Measurements from ENCODE around the gene EDIL3.
"Not testable (repeated sequence)": the region's sequence is repeated elsewhere in the genome, so short reads cannot be mapped to it uniquely, and the experiment has no call there.

The EDIL3 gene

DNA sequence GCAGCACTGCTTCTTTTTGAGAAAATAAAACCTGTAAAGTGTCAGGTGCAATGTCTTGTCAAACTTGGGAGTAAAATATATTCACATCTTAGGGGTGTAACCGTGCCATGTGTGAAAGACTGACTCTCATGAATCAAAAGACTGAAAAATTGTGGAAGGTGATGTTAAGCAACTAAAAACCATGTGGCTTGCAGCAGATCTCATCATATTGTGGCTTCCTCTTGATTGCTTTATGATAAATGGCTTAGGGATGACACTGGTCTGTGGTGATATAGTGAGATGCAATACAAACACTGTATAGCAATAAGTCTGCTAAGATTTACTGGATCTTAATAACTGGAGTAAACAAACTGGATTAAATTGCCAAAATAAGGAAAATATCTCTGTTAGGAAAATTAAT lies 321.6 kb downstream of the EDIL3 start:
- no peak for DNase-seq (ENCODE audit: low spot score)

DNA sequence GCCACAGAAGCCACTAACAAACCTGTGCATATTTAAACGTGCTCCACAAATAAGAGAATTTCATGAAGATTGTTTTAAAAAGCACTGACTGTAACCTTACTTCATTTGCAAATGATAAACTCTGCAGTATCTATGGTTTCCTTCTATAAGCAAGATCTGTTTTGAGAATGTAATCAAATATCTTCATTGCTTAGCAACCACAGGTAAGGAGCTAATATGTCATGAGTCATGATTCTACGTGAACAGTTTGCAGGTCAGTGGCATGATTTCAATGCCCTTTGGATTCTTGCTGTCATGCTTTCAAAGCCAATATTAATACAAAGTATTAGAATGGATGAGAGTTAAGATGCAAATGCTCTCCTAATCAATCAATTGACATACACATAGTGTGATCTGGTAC lies 325.0 kb downstream of the EDIL3 start:
- no peak for DNase-seq (ENCODE audit: low spot score)

DNA sequence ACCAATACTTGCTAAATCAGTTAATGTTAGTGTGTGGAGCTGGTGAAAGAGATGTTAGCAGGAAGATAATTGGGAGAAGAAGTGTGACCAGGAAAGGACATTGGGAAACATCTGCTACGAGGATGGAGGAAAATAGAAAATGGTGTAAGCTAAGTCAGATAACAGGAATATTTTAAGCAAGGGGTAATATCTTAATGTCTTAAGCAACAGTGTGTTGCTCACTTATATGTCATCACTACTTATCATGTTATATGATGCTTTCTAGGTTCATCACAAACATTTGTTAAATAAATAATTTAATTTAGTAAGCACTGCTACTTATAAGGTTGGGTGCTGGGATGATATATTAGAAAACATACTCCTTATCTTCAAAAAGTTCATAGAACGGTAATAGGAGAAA lies 326.1 kb downstream of the EDIL3 start:
- no peak for DNase-seq (ENCODE audit: low spot score)

DNA sequence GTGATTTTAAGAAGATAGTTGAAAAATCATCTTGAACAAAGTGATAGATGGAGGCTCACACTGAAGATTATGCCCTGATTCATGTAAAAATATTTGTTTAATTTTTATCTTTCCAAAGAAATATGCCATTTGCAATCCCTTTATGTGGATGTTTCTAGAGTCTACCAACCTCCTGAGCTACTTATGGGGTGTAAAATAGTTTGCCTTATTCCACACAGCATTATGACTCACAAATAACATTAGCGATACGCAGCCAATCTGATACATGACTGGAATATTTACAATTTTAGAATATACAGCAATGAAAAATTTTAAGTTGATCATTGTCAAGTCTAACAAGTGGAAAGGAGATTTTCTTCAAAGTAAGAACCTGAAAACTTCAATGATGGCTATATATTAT lies 327.5 kb downstream of the EDIL3 start:
- no peak for DNase-seq (ENCODE audit: low spot score)

DNA sequence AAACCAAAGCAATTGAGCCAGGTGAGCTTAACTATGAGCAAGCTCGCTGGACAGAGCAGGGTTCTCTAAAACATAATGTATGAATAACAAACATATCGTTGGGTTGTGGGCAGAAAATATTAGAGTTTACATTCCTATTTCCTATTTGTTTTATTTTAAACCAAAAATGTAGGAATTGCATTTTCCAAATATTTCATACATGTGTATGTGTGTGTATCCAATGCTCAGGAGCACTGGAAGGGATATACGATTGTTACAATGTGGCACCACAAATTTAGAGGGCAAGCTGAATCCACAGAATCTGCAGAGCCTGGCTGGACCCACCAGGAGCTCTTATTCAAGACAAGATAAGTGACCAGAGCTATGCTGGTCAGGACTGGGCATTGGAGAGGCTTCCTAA lies 338.7 kb downstream of the EDIL3 start:
- DNase-seq (ENCODE audit: low spot score), result no peak

DNA sequence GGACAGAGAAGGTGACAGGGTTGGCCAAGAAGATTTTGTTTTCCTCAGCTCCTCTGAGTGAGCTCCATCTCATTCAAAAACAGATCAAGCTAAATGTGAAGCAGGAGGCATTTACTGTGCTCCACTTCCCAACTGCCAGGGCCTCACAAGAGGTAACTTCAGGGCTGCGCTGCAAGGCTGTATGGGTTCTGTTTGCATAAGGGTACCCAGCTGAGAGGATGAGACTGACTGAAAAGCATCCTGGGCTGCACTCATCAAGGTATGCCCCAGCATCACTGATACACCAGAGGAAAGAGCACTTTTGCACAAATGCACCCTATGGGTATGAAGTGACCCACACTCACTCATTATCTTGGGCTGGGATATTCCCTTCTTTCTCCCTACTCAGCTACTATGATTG lies 347.8 kb downstream of the EDIL3 start:
- DNase-seq (ENCODE audit: low spot score), result no peak

DNA sequence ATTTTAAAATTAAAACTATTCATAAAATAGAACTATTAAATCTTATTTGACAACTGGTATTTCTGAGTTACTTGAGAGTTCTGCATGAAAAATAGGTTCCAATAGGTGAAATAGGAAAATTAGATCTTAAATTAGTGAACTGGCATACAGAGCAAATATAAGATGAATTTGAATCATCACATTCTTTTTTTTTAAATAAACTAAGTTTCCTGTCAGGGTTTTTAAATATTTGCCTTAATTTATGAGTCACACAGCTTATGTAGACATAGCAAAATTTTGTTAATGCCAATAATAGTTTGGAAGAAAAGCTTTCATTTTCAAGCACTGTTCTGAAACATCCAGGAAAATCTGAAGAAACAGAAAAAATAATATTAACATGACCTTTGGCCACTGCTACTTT lies 352.4 kb downstream of the EDIL3 start:
- DNase-seq (ENCODE audit: low spot score), result peak; percentile 30

DNA sequence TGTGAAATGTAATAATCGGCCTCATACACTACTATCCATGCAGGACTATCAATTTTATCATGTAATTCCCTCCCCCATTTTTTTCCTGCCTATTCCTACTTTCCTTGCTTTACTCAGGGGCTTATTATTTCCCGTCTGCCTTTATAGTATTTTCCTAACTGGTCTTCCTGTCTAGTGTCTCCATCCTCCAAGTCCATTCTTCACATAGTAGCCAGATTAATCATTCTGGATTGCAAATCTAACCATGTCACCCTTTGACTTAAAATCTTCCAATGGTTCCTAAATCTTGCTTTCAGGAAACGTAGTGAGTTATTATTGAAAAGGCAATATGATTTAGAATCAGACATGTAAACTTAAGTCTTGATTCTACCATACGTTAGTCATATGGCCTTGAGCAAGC lies 356.6 kb downstream of the EDIL3 start:
- DNase-seq (ENCODE audit: low spot score), result peak; percentile 63

DNA sequence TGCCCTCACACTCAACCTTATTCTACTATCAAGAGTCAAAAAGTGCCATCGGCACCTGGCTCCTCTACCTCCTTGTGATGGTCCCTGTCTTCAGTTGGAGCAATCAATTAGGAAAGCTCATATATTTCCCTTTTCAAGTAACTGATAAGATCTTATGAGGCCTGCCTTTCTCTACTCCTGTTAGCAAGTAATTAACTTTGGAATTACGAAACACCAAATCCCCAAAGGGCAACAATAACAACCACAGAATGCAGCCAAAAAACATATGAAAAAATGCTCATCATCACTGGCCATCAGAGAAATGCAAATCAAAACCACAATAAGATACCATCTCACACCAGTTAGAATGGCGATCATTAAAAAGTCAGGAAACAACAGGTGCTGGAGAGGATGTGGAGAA lies 366.2 kb downstream of the EDIL3 start:
- not testable (repeated sequence) for DNase-seq (ENCODE audit: low spot score)

DNA sequence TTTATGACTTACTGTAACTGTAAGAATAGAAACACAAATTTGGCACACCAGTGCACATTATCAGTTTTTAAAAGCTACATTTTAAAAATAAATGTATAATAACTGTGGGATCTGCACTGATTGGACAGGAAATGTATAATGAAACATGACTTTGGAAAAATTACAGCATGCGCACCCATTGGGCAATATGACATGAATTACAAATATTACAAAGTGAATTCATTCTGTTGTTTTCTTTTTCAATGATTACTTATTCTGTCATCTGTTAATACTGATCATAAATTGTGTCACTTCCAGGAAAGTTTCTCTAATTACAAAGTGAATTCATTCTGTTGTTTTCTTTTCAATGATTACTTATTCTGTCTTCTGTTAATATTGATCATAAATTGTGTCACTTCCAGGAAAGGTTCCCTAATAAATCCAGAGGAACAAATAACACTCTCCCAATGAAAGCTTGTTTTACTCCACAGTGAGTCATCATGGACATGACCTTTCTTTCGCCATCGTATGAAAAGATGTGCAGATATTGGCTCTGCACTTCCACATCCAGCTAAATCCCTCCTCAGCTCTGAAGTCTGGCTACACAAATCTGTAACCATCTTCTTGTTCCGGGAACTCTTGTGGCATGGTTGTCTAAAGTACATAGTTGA lies 367.0 kb downstream of the EDIL3 start:
- DNase-seq (ENCODE audit: low spot score), result peak; percentile 13

DNA sequence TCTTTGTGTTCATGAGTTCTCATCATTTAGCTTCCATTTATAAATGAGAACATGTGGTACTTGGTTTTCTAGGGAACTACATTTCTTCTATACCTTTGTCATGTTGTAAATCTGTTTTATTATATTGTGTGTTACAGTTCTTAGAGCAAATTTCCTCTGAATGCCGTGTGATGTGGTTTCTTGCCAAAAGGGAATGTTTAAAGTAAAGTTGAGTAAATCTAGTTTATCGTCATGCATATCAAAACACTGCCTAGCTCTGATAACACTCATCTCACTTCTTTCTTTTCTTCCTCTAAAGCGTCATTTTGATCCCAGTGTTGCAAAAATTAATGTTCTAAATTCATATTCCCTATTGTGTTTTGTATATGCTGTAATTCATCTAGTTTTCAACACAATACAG lies 368.6 kb downstream of the EDIL3 start:
- DNase-seq (ENCODE audit: low spot score), result no peak

DNA sequence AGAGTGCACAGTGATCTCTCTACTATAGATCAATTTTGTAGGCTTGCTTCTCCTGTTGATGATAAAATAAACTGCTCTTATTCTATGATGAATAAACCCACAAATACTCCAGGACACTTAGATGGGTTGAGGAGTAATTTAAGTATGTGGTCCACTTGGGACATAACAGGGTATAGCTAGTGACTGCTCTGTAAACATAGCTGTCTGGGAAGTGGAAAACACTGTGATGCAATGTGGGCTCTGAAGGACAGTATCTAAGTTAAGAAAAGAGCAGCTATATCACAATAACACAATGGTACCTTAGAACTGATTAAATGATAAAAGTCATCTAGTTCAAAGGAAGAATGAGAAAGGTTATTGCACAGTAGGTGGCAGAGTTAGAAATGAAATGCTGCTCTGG lies 369.7 kb downstream of the EDIL3 start:
- DNase-seq (ENCODE audit: low spot score), result no peak

DNA sequence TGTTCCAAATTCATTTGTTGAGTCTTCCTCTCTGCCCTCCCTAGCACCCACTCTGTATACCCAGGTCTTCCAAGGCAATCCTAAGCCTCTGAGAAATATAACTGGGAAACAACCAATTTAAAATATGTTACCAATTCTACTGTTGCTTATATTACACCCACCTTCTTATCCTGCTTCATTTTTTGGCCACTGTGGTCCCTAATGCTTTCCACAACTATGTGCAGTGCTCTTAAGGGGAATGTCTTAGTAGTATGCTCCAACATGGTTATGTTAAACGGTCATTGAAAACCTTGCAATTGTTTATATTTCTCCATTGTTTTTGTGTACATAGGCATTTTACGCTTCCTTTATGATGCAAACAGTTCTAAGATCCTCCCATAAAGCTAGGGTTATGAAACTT lies 390.9 kb downstream of the EDIL3 start:
- no peak for DNase-seq (ENCODE audit: low spot score)

DNA sequence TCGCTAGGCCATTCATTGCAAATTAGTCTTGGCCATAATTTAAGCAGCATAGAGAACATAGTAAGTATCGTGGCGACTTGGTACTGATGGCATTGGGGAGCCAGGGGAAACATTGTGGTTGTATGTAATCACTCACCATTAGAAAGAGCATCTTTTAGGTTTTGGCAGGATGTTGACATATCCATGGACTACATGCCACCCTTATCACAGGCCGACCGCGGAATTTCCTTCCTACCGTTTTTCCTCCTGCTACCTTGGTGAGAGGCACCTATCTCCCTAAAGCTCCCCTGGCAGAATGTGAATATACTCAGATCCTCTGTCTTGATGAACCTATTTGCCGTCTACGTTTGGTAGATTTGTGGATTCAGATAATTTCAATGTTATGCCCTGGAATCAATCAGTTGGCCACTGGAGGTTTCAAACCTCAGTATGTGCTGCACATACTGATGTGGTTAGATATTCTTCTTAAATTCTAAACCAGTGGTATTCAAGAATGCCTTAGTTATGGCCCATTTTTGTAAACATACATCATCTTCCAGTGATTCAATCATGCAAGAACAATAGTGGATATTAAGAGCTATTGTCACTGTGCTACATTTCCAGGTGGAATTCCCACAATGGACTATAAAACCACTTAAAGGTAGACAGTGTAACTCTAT lies 393.0 kb downstream of the EDIL3 start:
- peak; percentile 9 for DNase-seq (ENCODE audit: low spot score)

DNA sequence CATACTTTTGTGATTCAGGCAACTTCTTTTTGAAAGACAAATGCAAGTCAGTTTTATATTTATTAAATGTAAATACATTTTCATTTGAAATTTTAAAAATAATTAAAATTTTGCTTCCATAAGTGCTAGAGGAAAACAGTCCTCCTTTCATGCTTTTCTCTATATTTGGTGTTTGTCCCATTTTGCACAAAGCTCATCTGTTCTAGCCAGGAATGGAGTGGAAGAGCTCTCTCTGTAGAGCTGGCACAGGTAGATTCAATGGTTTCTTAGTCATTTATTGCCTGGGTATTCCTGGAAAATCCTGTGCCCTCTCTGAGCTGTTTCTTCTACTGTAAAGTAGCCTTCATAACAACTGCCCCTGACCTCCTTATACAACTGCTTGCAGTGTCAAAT lies 396.4 kb downstream of the EDIL3 start:
- no peak for DNase-seq (ENCODE audit: low spot score)

DNA sequence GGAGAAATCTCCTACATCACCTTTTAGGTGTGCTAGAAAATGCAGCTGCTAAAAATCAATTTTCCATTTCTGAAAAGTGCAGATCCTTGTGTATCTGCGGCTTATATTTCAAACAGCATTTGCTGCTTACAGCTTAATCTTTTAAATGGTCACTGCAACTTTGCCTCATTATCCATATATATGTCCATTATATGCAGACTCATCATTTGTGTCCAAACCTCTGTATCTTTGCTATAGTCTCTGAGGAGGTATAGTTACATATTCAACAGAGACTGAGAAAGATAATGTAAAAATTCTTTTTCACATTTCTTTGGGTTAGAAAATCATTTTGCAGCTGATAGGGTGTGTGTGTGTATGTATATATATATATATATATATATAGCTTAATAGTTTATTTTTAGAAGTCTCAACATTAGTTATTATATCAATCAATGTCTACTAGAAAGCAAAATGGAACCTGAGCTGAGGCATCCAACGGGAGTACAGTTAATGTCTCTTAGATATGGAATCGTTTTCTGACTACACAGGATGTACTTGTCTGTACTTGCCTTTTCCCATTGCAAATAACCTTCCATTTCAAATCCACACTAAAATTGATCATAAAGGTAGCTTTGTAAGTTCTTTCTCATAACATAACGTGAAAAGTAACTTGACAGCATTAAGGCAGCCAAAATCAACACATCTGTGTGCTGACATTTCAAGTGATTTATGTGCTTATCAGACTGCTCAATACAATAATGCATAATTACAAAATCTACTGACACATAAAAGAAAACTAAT lies 397.0 kb downstream of the EDIL3 start:
- DNase-seq (ENCODE audit: low spot score), result no peak

DNA sequence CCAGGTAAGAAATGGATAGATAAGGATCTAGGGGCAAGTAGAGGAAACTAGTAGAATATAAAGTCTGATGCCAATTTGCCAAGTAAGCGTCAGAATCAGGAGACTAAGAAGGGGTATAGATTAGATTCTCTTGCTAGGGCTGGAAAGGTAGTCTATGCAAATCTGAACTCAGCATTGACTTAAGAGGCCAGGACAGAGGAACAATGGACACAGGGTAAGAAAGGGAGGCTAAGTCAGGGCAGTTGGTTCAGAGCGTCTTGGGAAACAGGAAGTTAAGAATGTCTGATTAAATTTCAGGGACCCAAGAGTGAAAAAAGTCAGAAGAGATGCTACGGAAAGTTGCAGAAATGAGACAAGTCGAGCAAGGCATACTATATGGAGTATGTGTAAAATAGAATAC lies 400.8 kb downstream of the EDIL3 start:
- DNase-seq (ENCODE audit: low spot score), result no peak

DNA sequence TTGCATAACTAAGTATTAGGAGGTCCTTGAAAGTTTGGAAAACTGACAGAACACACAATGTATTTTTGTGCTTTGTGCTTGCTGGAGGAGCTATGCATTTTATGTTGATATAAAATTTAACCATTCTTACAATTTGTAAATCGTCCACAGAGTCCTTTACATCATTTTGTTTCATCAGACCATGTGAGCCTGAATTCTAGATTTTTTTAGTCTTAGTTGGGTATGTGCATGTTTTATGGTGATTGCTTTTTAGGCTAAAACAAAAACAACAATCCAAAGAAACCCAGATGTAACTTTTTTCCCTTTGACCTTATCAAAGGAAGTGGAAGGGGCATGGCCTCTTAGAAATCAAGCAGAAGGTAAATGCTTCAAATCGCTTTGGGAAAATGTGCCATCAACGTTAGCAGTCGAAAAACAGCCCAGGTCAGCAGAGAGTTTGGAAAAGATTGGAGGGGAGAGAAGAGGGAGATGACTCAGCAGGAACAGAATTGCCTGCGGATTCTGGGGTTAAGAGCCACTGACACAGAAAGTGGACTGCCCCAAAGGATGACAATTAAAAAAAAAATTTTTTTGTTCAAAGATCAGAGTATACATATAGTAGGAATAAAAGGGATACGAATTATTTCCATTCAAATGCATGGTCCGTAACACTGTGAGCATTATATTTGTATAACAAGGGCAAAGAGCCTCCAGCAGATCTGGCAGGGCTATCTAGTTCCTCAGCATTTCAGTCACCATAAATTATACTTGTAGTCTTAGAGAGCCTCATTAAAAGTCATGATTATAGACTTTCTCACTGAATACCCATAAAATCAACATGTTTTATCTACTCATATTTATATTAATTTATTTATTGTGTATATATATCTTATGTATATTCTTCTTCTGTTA lies 410.5 kb downstream of the EDIL3 start:
- no peak for DNase-seq (ENCODE audit: low spot score)

DNA sequence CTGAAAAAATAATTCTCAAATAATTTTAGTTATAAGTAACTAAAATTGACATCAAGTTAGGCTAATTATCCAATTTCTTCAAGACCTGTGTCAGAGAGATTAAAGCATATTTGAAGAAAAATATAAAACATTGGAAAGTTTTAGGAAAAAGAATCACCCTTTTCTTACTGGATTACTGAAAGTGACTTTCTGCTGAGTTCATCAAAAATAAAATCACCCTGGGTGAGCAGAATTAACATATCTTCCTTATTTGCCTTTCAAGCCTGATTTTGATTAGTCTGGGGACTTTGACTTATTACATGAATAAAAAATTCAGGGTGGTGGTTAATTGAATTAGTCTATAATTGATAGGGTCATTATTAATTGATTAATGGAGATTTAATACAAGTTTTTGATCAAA lies 411.8 kb downstream of the EDIL3 start:
- DNase-seq (ENCODE audit: low spot score), result no peak

DNA sequence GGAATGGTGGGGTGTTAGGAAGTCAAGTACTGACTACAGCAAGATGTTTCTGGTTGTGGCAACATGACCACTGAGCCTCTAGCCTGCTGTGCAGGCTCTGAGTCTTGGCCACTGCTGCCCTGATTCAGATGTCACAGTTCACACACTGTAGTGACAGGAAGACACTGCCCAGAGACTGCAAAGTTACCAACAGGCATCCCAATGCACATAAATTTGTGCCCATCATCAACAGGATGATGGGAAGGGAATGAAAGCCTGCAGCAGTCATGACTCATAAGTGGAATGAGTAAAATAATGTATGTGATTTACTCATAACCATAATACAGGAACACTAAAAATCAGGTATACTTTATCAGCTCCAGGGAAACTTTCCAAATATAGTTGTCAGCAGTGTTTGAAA lies 412.4 kb downstream of the EDIL3 start:
- no peak for DNase-seq (ENCODE audit: low spot score)

DNA sequence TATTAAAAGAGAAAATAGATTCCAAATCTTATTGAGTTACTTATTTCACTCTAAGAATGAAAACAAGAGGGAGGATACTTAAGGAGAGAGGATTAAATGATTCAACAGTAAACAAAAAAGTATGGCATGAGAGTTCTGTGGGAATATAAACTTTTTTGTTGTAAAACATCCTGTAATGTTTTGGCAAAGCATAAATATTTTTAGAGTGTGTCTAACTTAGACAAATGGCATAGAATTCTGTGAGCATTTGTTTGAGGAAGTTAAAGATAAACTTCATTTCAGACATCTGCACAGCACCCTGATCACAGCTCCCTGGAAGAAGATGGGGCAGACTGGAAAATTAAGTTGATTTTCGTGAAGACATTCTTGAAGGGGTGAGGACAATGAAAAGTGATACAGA lies 417.3 kb downstream of the EDIL3 start:
- DNase-seq (ENCODE audit: low spot score), result no peak

DNA sequence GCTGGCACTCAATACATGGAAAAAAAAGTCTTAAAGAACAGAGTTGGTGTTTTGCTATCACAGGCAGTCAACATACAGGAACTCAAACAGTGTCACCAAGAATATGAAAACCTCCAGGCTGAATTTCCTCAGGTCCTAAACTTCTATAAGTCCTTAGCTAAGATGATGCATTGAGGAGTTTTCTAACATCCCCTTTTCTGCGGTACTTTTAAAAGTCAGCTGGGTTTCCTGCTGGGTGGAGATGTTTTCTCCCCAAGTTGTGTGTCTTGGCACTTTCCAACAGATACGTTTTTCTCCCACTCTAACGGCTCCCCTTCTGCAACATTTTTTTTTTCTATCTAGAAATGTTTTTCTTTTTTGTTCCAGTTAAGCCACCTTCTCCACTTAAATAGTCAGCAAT lies 419.2 kb downstream of the EDIL3 start:
- no peak for DNase-seq (ENCODE audit: low spot score)

DNA sequence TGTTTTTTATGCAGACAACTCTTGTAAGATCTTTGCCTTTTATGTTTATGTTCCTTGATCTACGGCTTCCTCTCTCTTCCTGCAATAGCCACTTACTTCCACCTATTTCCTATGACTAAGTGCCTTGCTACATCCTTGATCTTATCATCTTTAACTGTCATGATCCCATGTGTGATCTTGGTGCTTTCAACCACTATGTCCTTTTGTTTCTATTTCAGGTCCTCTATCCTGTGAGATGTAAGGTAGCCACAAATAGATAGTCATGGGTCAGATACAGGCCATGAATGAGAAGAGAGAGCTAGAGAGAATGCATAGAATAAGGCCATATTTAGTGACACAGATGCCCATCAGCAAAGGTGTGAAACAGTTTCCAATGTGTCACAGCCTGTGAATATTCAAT lies 420.4 kb downstream of the EDIL3 start:
- DNase-seq (ENCODE audit: low spot score), result no peak

All from GM03348 (cell line).